NCI-H510A treated with DMSO at 0.1 percent for 48 hours (cell line): ENCODE data around the gene LHX3.

Experiments
- DNase-seq: peaks from one replicate; lab custom pipeline; 2025; lab: John Stamatoyannopoulos, UW

The LHX3 gene

DNA sequence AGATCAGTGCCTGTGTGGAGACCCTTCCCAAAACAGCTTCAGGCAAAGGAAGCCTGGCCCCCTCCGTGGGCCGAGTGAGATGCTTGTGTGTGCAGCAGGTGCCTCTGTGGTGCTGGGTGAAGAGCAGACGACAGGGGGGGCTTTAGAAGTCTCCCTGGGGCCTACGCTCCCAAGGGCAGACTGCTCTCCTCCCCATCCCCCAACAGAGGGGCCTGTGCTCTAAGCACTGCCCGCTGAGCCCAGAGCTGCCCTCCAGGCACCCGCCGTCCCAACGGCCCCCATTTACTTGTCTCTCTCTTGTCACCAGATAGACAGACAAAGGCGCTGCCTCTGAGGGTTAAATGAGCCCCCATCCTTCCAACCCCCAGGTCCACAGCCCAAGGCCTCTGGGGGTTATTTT lies 2.7 kb upstream of the LHX3 start:
- DNase-seq: no peak

DNA sequence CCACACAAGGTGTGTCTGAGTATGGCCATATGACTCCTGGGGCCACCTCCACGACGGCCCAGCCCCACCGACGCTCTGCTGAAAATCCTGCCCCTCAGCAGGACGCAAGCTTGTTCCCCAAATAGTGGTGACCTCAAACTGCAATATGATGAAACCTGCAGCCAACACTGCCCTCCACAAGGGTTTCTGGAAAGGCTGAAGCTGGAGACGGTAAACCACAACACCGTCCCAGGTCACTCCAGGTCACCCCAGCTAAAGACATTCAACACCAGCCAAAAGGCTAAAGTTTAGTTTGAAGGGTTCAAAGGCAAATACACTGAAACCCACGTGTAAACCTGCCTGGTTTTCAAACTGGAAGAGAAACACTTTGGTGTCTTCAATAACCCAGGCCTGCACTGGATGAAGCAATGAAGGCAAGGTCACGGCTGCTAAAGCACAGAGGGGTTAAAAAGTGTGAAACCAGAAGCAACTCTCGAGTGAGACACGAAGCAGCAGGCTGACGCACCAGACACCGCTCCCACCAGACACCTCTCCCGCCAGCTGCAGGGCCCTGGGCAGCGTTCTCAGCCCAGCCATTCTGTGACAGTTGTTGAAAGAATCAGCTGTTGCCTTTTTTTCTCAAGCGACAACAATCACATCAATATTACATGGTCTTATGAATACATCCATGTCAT lies 1.8 kb upstream of the LHX3 start:
- DNase-seq: no peak

DNA sequence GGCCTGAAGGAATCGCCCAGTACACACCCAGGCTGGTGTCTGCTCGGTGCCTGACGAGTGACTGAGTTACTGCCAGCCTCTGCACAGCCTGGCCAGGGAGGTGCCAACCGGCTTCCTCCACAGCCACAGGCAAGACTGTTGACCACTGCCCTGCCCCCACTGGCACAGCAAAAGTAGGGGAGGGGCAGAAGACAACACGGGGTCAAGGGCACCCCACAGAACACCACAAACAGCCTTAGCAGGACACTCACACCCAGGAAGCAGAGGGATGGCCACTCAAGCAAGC lies 722 bp upstream of the LHX3 start:
- no peak for DNase-seq

DNA sequence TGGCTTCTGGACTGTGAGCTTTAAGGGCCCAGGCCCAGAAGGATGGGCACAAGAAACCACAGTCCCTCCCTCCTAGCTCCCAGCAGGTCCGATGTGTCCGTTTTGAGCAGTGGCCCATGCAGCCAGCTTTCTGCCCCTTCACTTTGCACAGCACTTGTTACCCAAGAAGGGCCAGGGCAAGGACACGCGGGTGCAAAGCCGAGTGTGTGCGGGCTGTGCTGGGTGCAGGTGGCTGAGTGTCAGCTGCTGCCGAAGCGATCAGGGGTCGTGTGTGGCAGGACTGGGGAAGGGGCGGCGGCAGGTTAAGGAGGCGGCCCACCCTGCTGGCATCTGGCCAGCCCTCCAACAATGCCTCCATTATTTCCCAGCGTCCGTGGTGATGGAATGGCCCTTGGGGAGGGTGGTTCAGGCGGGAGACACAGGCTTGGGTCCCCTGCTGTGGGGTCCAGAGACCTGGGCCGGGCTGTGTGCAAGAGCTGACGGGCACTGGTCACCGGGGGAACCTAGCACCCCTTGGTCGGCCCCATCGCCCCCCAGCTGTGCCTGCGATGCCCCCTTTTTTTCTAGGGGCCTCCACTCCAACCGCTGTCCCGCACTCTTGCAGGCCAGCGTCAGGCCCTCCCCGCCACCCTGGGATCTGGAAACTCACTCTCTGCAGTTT lies 653 bp downstream of the LHX3 start:
- no peak for DNase-seq

DNA sequence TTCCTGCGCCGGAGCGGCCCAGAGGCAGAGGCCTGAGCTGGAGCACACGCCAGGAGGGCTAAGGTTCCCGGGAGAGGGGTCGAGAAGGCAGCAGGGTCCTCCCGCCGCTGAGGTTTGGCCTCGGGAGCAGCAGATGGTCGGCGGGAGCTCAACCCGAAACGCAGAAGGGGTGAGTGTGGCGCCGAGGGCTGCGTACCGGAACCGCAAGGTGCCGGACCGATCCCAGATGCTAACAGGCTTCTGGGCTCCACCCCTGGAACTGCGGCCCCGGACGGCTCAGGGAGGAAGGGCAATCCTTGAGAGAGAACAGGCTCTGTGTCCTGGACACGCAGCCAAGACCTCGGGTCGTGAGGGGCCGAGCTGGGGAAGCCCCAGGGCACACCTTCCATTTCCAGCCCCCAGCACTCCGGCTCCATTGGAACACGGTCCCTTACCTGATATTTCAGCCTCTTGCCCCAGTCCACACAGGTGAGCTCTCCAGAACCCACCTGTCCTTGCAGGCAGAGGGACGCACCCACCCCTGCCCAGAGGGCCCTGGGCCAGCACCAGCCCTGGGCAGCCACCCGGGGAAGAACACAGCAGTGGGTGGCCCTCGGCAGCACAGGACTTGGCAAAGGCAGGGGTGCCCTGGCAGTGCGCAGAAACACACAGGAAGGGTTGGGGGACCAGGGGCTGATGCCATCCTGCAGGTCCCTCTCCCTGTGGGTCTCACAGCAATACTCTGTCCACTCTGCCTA lies 1.4 kb downstream of the LHX3 start:
- DNase-seq: no peak

DNA sequence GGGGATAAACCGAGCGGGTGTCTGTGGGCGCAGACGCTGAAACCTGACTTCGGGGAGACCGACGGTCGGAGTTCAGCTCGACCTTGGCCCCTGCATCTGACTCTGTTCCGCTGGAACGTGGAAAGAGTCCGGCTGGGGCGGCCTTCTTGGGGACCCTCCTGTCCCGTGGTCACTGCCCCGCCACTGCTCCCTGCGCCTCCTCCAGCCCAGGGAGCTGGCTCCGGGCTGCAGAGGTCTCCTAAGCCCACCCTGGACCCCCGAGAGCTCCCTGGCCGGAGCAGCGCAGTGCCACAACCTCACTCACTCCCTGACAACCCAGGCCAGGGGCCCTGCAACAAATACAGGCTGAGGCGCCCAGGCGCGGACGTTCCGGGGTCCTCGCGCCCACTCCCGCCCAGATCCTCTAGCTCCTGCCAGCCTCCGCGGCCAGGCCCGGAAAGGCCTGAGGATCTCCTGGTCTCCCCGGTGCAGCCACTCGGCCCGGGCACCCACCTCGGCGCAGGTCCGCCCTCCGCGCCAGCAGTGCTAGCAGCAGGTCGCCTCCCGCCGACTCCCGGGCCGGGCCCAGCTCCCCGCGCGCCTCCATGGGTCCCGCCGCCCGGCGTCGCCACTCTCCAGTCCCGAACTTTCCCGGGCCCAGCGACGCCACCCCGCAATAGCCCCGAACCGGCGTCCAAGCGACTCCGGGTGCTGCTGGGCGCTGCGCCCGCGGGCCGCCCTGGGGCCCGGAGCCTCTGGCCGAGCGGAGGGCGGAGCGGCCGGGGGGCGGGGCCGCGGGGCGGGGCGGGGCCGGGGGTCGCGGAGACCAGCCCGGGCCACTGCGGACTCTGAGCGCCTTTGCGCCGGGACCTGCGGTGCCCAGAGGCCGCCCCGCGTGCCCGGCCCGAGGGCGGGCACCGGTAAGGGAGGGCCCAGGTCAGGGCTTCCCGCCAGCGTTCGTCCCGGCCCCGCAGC lies 2.2 kb downstream of the LHX3 start:
- DNase-seq: no peak

DNA sequence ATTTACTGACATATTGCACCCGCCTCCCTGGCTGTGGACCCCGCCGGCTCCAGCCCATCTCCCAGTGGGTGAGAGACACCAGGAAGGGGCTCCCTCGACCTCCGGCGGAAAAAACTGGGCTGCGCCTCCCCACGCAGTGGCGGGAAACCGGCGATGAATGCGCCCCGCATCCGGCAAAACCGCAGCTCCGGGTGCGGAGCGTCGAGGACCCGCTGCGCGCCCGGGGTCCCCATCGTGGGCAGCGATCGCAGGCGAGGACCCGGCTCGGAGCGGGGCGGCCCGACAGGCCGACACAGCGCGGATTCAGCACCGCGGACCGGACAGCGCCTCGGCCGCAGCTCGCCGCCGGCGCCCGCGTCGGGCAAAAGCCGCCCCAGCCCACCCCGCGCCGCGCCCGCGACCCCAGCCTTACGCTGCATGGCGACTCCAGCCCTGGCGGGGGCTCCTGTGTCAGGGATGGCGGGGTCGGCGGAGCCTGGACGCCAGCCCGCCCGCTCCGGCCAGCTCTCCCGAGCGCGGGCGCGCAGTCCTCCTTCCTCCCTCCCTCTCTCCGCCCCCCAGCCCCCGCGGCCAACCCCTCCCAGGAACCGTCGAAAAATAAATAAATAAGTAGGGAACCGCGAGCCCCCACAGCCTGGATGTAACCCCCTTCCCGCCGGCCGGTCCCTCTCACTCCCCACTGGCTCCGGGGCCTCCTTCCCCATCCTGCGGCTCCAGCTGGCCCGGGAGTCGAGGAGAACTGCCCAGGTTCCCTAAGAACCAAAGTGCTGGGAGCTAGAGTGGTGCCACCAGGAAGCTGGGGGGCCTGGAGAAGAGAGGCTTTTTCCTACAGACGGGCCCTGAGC lies 3.1 kb downstream of the LHX3 start:
- DNase-seq: no peak

DNA sequence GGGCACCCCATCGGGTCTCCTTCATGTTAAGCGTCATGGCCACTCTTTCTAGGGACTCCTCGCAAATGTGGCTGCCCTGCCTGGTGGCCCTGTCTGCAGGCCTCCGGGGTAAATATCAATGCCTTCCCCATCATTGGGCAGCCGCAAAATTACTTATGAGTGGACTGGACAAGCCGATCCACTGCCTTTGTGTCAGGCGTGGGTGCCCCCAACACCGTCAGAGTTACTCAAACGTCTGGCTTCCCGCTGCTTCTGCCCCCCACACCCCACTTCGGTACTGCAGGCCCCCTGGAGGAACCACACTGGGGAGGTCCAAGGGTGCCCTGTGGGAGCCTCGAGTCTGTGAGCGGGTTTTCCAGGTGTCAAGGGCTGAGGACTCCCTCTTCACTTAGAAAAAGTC lies 3.8 kb downstream of the LHX3 start:
- DNase-seq: no peak

DNA sequence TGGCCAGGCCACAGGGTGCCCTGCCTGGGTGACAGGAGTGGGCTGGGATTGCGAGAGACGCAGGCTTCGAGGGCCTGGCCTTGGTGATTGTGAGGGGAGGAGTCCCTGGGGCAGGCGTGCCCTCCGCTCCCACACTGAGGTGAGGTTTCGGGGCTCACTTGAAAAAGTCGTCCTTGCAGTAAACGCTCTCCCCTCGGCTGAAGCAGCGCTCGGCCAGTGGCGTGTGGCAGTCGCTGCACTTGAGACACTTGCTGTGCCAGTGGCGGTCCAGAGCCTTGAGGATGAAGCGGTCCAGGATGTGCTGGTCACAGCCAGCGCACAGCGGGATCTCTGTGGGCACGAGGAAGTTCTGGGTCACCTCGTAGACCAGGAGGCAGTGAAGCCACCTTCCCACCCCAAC lies 4.5 kb downstream of the LHX3 start:
- DNase-seq: no peak

DNA sequence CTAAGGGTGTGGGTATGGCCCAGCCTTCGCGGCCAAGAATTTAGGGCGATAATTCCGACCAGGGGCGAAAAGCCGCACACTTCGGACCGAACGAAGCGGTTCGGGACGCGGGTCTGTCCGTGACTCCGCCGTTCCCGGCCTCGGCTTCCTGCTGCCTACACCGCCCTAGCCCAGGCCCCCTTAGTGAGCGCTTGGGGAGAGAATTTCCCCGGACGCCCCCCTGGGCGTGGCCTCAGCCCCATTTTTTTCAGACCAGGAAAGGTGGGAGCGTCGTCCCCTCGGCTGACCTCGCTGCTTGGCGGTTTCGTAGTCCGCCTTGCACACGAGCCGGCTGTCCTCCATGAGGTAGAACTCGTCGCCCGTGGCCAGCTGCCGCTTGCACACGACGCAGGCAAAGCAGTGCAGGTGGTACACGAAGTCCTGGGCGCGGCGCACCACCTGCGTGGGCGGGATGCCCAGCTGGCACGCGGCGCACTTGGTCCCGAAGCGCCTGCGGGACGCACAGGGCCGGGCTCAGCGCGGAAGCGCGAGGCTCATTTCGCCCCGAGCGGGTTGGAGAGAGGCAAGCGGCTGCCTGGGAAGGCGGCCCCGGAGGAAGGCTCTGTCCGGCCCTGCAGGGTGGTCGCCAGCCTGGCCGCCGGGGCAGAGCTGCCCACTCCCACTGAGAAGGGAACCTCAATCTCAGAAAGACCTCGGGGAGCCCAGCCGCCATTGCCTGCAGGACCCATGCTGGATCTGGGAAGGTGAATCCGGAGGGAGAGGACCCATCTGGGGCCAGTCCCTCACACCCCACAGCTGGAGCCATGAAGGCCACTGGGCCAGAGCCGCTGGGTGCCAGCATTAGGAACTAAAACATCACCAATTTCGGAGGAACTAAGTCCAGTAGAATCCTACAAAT lies 5.3 kb downstream of the LHX3 start:
- no peak for DNase-seq

DNA sequence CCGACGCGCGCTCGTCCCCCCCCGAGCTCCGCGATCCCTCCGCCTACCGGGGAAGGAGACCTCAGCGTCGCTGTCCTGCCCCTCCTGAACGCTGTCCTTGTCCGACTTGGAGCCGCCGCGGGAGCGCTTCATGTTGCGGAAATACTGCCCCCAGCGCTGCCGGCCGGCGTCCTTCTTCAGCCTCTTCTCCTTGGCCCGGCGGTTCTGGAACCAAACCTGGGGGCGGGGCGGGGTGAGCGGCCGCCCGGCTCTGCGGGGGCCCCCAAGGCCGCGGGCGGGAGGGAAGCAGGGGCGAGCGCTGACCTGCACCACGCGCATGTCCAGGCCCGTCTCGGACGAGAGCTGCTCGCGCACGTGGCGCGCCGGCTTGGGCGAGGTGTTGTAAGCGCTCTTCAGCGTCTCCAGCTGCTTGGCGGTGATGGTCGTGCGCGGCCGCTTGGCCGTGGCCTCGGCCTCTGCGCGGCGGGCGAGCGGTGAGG lies 6.3 kb downstream of the LHX3 start:
- DNase-seq: no peak

DNA sequence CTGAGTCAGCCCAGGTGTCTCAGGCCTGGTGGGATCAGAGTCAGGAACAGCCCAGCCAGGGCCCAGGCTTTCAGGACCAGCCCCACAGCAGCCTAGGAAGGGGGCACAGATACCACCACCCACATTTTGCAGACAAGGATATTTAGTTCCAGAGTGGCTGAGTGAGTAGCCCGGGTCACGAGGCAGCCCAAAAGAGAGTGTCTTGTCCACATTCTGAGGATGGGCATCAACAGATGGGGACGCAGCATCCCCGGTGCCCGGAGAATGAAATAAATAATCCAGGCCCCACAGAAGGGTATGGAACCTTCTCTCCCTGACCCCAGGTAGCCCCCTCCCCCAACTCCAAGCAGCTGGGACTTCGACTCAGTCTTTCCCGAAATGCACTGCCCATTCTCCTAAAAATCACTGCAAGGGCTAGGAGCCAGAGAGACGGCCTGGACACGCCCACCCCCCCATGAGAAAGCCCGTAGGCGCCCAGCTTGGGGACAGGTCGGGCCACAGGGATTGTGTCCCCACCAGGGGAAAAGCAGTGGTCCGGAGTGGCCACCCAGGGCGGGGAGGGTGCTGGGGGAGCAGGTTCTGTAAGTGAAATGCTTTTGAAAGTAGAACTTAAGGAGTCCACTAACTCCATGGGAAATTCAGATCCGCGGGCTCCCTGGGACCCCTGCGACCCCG lies 6.9 kb downstream of the LHX3 start:
- no peak for DNase-seq

DNA sequence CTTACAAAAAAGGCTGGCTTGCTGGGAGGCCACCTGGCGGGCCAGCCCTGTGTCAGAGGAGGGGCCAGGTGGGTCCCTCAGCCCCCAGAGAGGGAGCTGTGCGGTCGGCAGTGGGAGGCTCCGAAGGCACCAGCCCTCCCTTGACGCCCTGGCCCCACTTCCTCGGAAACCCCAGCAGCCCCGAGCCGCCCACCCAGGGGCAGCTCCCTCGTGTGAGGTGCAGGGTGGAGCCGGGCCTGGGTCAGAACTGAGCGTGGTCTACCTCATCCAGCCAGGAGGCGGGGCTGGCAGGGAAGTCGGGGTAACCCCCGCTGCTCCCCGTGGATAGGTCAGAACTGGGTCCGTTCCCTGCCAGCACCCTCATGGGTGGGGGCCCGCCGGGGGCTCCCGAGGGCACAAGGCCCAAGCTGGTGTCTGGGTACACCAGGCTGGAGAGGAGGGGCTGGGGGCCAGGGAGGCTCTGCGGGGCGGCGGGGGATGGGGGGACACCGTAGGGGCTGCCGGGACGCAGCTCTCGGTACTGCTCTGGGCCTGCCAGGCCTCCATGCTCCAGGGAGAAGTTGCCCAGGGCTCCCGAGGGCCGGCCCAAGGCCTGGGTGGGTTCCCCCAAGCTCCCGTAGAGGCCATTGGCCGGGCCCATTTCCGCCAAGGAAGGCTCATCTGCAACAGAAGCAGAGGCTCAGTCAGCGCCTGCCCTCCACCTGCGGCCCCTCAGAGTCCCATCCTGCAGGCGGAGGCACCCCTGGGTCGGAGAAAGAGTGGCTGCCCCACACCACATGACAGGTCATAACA lies 7.6 kb downstream of the LHX3 start:
- DNase-seq: no peak

DNA sequence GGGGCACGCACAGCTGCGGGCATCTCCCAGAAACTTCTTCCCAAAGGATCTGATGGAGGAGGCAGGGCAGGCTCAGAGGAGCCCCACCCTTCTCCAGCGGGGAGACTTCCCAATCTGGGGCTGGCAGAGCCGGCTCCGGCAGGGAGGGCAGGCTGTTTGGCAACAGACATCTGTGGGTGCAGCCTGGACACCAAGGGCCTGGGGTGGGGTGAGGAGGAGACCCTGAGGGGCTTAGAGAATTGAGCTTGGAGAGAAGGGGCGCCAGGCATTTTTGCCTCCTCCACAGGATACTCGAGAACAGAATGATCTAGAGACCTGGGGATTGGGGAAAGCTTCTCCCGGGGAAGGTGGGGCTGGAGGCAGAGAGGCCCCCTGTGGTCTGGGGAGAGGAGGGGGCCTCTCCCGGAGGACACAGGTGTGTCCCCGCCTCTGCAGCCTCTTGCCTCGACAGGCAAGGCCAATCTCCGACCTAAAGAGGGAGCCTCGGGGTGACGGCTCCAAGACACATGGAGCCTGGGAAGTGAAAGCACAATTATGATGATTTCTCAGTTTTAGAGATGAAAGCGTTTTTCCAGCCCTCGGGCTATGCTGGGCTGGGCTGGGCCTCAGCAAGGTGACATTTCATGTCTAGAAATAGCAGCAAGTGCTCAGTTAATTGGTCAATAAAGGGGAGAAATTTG lies 8.4 kb downstream of the LHX3 start:
- no peak for DNase-seq

DNA sequence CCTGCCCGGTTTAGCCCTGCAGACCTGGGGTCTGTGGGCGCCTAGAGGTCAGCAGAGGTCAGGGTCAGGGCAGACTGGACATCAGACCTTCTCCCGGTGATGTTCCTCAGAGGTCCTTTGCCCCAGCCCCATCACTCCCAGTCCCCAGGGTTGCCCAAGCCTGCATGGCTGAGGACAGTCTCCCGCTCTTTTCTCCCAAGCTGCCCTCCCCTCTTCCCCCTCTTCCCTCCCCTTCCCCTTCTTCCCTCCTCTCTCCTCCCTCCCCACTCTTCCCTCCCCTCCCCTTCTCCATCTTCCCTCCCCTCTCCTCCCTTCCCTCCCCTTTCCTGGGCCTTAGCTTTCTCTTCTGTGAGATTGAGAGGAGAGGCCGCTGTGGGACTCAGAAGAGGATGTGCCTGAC lies 10.4 kb downstream of the LHX3 start:
- no peak for DNase-seq

DNA sequence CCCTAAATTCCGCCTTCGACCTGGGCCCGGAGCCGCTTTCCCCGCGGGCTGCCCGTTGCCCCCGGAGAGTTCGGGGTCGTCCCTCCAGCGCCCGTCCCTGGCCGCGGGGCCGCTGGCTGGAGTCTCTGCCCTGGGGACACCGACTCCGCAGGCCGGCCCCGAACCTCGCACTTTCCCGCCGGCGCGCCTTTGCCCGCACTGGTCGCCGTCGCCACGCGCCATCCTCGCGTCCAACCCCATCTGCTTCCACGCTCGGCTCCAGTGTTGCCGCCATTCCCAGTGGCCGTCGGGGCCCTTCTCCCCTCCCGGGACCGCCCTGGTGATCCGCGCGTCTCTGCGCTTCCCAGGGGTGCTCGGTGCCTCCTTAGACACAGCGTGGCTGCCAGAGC lies 11.0 kb downstream of the LHX3 start:
- no peak for DNase-seq

DNA sequence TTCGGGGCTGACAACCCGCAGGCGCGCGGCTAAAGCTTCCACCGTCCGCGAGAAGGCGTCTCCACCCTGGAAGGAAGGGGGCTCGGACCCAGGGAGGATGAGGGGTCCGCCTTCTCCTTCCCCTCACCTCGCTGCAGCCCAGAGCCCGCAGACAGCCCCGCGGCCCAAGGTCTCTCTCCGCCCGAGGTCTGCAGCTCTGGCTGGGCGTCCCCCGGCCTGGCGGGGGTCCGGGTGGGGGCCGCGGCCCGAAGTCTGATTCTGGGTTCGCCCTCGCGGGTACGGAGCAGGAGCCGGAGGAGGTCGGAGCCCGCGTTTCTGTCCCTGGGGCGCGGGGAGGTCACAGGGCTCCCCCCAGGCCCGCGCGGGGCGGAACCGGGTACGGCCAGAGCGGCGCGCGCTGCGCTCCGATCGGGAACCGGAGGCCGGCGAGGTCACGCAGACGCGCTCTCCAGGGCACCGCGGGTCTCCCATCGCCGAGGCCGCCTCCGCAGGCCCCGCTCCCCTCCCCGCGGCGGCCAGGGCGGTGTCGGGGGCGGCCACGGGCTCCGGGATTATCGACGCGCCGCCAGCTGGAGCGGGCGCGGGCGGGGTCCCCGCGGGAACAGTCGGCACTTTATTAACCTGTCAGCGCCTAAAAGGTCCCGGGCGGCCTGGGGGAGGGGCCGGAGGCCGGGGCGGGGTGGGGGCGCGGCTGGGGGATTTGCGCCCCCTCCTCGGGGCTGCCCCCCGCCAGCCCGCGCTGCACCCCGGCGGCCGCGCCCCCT lies 11.6 kb downstream of the LHX3 start:
- DNase-seq: no peak
